ENCODE measurements around the gene CBL. TPM values are rescaled to one million over a fixed set of nuclear protein-coding genes. Genes with fewer than 3 reads are reported as not detected.
"Not testable (repeated sequence)": the region's sequence is repeated elsewhere in the genome, so short reads cannot be mapped to it uniquely, and the experiment has no call there.

The CBL gene
- total RNA-seq, 6 experiments from 2014 or later, result 24.2 to 31.2 (median 26.1) TPM

DNA sequence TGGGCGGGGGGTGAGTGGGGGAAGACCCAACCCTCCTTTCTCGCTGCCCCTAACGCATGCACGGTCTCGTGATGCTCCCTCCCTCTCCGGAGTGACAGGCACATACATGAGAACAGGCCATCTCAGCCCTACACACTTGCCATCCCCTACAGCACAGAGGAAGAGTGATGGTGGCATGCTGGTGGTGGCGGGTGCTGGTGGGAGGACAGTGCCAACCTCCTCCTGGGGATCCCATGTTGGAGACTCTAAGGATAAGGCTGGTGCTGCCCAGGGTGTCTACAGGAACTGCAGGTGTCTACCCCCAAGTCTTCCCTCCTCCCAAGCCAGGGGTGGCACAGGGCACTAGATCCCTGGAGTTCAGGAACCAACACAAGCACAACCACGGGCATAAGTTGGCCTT lies 44.3 kb upstream of the CBL start:
- H3K27ac Mint-ChIP-seq, result no peak overlapping the region
- H3K27me3 Mint-ChIP-seq (ENCODE audit: insufficient read depth), result peaks cover 23% of the 10 kb centered on the region
- H3K36me3 Mint-ChIP-seq (ENCODE audit: low read depth), result no peaks in the 10 kb centered on the region
- no peak overlapping the region for H3K4me3 Mint-ChIP-seq
- no peak for DNase-seq
- no peaks in the 10 kb centered on the region for H3K9me3 Mint-ChIP-seq
- TF ChIP-seq, protein P1, sequence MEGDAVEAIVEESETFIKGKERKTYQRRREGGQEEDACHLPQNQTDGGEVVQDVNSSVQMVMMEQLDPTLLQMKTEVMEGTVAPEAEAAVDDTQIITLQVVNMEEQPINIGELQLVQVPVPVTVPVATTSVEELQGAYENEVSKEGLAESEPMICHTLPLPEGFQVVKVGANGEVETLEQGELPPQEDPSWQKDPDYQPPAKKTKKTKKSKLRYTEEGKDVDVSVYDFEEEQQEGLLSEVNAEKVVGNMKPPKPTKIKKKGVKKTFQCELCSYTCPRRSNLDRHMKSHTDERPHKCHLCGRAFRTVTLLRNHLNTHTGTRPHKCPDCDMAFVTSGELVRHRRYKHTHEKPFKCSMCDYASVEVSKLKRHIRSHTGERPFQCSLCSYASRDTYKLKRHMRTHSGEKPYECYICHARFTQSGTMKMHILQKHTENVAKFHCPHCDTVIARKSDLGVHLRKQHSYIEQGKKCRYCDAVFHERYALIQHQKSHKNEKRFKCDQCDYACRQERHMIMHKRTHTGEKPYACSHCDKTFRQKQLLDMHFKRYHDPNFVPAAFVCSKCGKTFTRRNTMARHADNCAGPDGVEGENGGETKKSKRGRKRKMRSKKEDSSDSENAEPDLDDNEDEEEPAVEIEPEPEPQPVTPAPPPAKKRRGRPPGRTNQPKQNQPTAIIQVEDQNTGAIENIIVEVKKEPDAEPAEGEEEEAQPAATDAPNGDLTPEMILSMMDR (IDR thresholded peaks at IDR 0.05), result no peak
- peaks cover 8% of the 10 kb centered on the region for H3K4me1 Mint-ChIP-seq (ENCODE audit: low read depth)

DNA sequence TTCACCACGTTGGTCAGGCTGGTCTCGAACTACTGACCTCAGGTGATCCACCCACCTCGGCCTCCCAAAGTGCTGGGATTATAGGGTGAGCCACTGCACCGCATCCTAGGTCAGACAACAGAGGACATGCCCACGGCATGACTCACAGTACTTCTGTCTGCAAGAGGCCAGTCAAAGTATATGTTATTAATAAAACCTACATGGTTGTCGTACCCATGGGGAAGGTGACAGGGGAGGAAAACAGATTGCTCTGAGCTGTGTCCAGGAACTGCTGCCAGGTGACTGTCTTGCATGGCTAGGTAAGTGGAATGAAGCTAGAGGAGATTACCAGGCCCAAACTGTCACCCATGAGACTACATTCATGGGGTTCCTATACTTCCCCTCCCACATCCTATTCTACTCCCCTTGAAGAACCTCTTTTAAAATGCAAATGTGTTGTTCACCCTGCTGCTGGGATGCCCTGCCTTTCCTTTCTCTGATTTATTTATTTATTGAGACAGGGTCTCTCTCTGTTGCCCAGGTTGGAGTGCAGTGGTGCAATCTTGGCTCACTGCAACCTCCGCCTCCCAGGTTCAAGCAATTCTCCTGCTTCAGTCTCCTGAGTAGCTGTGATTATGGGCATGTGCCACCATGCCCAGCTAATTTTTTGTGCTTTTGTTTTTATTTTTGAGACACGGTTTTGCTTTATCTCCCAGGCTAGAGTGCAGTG lies 39.6 kb upstream of the CBL start:
- no peaks in the 10 kb centered on the region for H3K36me3 Mint-ChIP-seq (ENCODE audit: low read depth)
- peak; percentile 38 for DNase-seq
- no peak overlapping the region for H3K4me3 Mint-ChIP-seq
- H3K4me1 Mint-ChIP-seq (ENCODE audit: low read depth), result peaks cover 24% of the 10 kb centered on the region
- TF ChIP-seq, protein P1 (IDR thresholded peaks at IDR 0.05), result no peak
- H3K27ac Mint-ChIP-seq, result peak overlapping the region; percentile 55
- peaks cover 4% of the 10 kb centered on the region for H3K27me3 Mint-ChIP-seq (ENCODE audit: insufficient read depth)
- no peaks in the 10 kb centered on the region for H3K9me3 Mint-ChIP-seq

DNA sequence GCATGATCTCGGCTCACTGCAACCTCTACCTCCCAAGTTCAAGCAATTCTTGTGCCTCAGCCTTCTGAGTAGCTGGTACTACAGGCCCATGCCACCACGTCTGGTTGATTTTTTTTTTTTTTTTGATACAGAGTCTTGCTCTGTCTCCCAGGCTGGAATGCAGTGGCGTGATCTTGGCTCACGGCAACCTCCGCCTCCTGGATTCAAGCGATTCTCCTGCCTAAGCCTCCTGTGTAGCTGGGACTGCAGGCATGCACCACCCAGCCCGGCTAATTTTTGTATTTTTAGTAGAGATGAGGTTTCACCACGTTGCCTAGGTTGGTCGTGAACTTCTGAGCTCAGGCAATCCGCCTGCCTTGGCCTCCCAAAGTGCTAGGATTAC lies 39.1 kb upstream of the CBL start:
- H3K27me3 Mint-ChIP-seq (ENCODE audit: insufficient read depth); DNase-seq; H3K4me3 Mint-ChIP-seq; H3K36me3 Mint-ChIP-seq (ENCODE audit: low read depth); H3K9me3 Mint-ChIP-seq: not testable (repeated sequence)
- peak overlapping the region; percentile 55; the same call in 1 of the 2 replicates for H3K27ac Mint-ChIP-seq
- H3K4me1 Mint-ChIP-seq (ENCODE audit: low read depth), result peaks cover 26% of the 10 kb centered on the region

DNA sequence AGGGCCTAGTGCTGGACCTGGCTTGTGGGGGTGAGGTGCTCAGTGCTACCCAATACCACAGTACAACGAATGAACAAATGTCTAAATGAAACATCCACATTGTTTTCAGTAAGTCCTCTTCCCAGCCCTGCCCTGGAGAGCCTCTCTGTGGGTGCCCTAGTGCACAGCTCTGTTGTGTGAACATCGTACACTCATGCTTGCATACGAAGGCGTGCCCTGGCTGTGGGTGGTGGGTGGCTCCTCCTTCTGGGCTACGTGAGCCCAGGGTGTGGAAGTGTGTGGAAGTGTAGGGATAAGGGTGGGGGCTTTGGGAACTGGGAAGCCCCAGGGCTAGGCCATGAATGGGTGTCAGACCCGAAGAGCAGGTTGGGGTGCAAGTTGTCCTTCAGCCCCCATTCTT lies 38.2 kb upstream of the CBL start:
- Mint-ChIP-seq H3K27me3 (ENCODE audit: insufficient read depth) (peaks cover 1% of the 10 kb centered on the region), H3K27ac (peak overlapping the region; percentile 57; the same call in 1 of the 2 replicates), H3K4me3 (peak overlapping the region; percentile 62), H3K36me3 (ENCODE audit: low read depth) (no peaks in the 10 kb centered on the region), H3K4me1 (ENCODE audit: low read depth) (peaks cover 31% of the 10 kb centered on the region), H3K9me3 (no peaks in the 10 kb centered on the region)
- DNase-seq, result no peak
- TF ChIP-seq, protein P1 (IDR thresholded peaks at IDR 0.05), result no peak

DNA sequence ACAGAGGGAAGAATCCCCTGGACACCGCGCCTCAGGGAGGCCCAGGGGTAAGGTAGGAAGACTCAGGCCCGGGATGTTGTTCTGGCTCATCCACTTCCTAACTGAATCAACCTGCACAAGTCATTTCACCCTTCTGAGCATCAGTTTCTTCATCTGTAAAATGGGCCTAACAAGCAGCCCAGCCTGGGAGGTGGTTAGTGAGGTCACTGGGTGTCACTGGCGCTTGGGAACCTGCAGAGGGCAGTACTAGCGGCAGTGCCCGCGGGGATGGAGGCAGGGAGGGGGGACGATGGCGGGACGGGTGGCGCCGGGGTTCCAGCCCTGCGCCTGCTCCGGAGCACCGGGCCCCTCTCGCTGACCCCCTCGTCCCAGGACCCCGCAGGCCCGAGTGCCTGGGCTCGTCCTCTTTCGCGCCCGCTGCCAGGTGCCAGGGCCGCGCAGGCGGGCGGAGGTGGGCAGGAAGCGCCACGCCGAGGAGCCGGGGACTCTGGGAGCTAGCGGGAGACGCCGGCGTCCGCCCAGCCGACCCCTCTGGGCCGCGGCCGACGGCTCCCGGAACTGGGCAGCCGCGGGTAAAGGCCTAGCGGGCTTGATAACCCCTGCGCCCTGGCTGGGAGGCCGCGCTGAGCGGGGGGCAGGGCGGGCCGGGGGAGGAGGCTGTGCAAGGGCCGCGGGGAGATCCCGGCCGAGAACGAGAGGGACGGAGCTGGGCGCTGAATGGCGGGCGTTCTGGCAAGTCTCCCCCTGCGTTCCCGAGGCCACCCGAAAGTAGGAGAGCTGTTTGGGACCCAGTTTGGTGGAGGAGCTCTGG lies 37.5 kb upstream of the CBL start, which contains the start of gene NLRX1:
NLRX1 (plus strand) TSS at position 255 of the 811 bp plus-strand sequence. CDS start 2,679 bp downstream, outside the sequence.
- peak; percentile 72 for DNase-seq
- H3K36me3 Mint-ChIP-seq (ENCODE audit: low read depth), result no peaks in the 10 kb centered on the region
- TF ChIP-seq, protein P1 (IDR thresholded peaks at IDR 0.05), result peak; percentile 89
- H3K27me3 Mint-ChIP-seq (ENCODE audit: insufficient read depth), result no peaks in the 10 kb centered on the region; the same call in 1 of the 2 replicates
- H3K27ac Mint-ChIP-seq, result peak within 1 kb of the TSS; percentile 83
- peaks cover 31% of the 10 kb centered on the region for H3K4me1 Mint-ChIP-seq (ENCODE audit: low read depth)
- H3K4me3 Mint-ChIP-seq, result peak within 1 kb of the TSS; percentile 86
- no peaks in the 10 kb centered on the region for H3K9me3 Mint-ChIP-seq

DNA sequence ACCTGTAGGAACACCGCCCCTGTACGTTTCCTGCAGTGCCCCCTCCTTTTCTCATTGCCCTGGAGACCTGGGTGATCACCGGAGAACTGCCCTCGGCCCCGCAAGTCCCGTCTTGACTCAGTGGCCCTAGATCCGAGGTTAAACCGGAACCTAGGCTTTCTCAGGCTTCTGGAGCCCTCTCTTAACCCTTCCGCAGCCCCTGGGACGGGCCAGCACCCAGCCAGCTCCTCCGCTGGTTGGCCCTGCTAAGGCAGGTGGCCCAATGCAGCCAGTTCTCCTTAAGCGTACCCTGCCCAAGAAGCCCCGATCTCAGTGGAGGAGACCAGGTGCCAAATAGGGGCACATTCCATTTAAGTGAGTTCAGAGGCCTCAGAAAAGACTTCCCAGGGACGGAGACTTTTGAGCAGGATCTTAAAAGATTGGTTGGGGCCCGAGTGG lies 36.8 kb upstream of the CBL start:
- Mint-ChIP-seq H3K4me1 (ENCODE audit: low read depth) (peaks cover 31% of the 10 kb centered on the region), H3K36me3 (ENCODE audit: low read depth) (no peaks in the 10 kb centered on the region), H3K27ac (peak overlapping the region; percentile 83), H3K9me3 (no peaks in the 10 kb centered on the region), H3K4me3 (peak overlapping the region; percentile 86), H3K27me3 (ENCODE audit: insufficient read depth) (no peaks in the 10 kb centered on the region; the same call in 1 of the 2 replicates)
- TF ChIP-seq, protein P1 (IDR thresholded peaks at IDR 0.05), result no peak
- no peak for DNase-seq

Measured in HFFc6 (cell line).